Endometrial microvascular endothelial cells (primary cell): Measurements from ENCODE around the gene THSD7B. TPM values are rescaled to one million over a fixed set of nuclear protein-coding genes. Genes with fewer than 3 reads are reported as not detected.
"Not testable (repeated sequence)": the region's sequence is repeated elsewhere in the genome, so short reads cannot be mapped to it uniquely, and the experiment has no call there.

Experiments used
- in situ Hi-C: cut with HindIII; loops from 2 replicates; pipeline ENCODE4 v1.10.0; 2017; ENCODE audit warnings: low sequenced_read_pairs, low pct_unique_long_range_greater_than_20kb; ENCODE audit errors: inconsistent ontology term
- total RNA-seq: library from RNA; depleted of rRNA; stranded (reverse); fragments of >200 nt; gene quantifications from one replicate; pipeline ENCODE4 v1.2.3, GENCODE V29; 2015; ENCODE audit errors: inconsistent ontology term

THSD7B gene
- total RNA-seq, 1 donor from 2014 or later = not detected

GRCh38 chr2:137255990-137256389 is 490.6 kb downstream of the THSD7B start:
- in situ Hi-C loops = no loop called here

- in situ Hi-C loops = no loop called here
Measured at GRCh38 chr2:137261881-137262585, 496.7 kb downstream of the THSD7B start.

GRCh38 chr2:137262594-137262993 is 497.2 kb downstream of the THSD7B start:
- in situ Hi-C loops = no loop called here

GRCh38 chr2:137287913-137288639 is 522.7 kb downstream of the THSD7B start:
- in situ Hi-C loops = no loop called here

- in situ Hi-C loops = no loop called here
Measured at GRCh38 chr2:137291836-137292570, 526.7 kb downstream of the THSD7B start.

- in situ Hi-C loops = no loop called here
Measured at GRCh38 chr2:137298377-137298776, 533.0 kb downstream of the THSD7B start.

GRCh38 chr2:137300987-137301386 is 535.6 kb downstream of the THSD7B start:
- in situ Hi-C loops = no loop called here

GRCh38 chr2:137302957-137303356 is 537.6 kb downstream of the THSD7B start:
- in situ Hi-C loops = no loop called here

GRCh38 chr2:137316075-137316474 is 550.7 kb downstream of the THSD7B start:
- in situ Hi-C loops = no loop called here

- in situ Hi-C loops = no loop called here
Measured at GRCh38 chr2:137321566-137321965, 556.2 kb downstream of the THSD7B start.

- in situ Hi-C loops = not testable (repeated sequence)
Measured at GRCh38 chr2:137331562-137331961, 566.2 kb downstream of the THSD7B start.

- in situ Hi-C loops = no loop called here
Measured at GRCh38 chr2:137333386-137334165, 568.2 kb downstream of the THSD7B start.

GRCh38 chr2:137336067-137336466 is 570.7 kb downstream of the THSD7B start:
- in situ Hi-C loops = no loop called here

GRCh38 chr2:137339051-137339450 is 573.7 kb downstream of the THSD7B start:
- in situ Hi-C loops = no loop called here

GRCh38 chr2:137345994-137346393 is 580.6 kb downstream of the THSD7B start:
- in situ Hi-C loops = no loop called here

- in situ Hi-C loops = no loop called here
Measured at GRCh38 chr2:137348301-137348700, 583.0 kb downstream of the THSD7B start.

GRCh38 chr2:137357634-137358033 is 592.3 kb downstream of the THSD7B start:
- in situ Hi-C loops = no loop called here

GRCh38 chr2:137367361-137367760 is 602.0 kb downstream of the THSD7B start:
- in situ Hi-C loops = no loop called here

- in situ Hi-C loops = no loop called here
Measured at GRCh38 chr2:137369106-137369505, 603.8 kb downstream of the THSD7B start.
